ENCODE data around the gene KLHL6. TPM values are rescaled to one million over a fixed set of nuclear protein-coding genes. Genes with fewer than 3 reads are reported as not detected.
"Not testable (repeated sequence)": the region's sequence is repeated elsewhere in the genome, so short reads cannot be mapped to it uniquely, and the experiment has no call there.

KLHL6 gene
- total RNA-seq, 2 donors from 2014 or later = 6.6 to 10.2 TPM

- no peak for ATAC-seq (ENCODE audit: insufficient number of reproducible peaks, low FRiP score, low read depth)
- no peak for TF ChIP-seq CTCF (IDR thresholded peaks at IDR 0.05)
- no peak for DNase-seq (ENCODE audit: low spot score)
- H3K4me3 ChIP-seq = no peak overlapping the region
- H3K4me1 ChIP-seq (ENCODE audit: control insufficient read depth in 1 of 2, low read depth in 2 of 2) = peaks cover 7 to 8% of the 10 kb centered on the region in 2 donors
- H3K27me3 ChIP-seq (replicated peaks; ENCODE audit: insufficient read depth) = no peaks in the 10 kb centered on the region
- H3K36me3 ChIP-seq = no peaks in the 10 kb centered on the region
- H3K27ac ChIP-seq = no peak overlapping the region
- peaks cover 8% of the 10 kb centered on the region for H3K9me3 ChIP-seq
Observed at GRCh38 chr3:183443395-183444385, 111.8 kb downstream of the KLHL6 start.

- ATAC-seq (ENCODE audit: insufficient number of reproducible peaks, low FRiP score, low read depth) = no peak
- peaks cover 0 to under 1% of the 10 kb centered on the region in 2 donors for H3K4me1 ChIP-seq (ENCODE audit: control insufficient read depth in 1 of 2, low read depth in 2 of 2)
- no peak overlapping the region for H3K4me3 ChIP-seq
- peaks cover 8% of the 10 kb centered on the region for H3K9me3 ChIP-seq
- no peaks in the 10 kb centered on the region for H3K36me3 ChIP-seq
- no peak overlapping the region for H3K27ac ChIP-seq
- no peak for TF ChIP-seq CTCF (IDR thresholded peaks at IDR 0.05)
- no peak for DNase-seq (ENCODE audit: low spot score)
- H3K27me3 ChIP-seq (replicated peaks; ENCODE audit: insufficient read depth) = no peaks in the 10 kb centered on the region
Observed at GRCh38 chr3:183442994-183443393, 112.5 kb downstream of the KLHL6 start.

- not testable (repeated sequence) for DNase-seq (ENCODE audit: low spot score); H3K4me3 ChIP-seq; H3K4me1 ChIP-seq (ENCODE audit: control insufficient read depth in 1 of 2, low read depth in 2 of 2); H3K27ac ChIP-seq; ATAC-seq (ENCODE audit: insufficient number of reproducible peaks, low FRiP score, low read depth); H3K27me3 ChIP-seq (replicated peaks; ENCODE audit: insufficient read depth); H3K36me3 ChIP-seq; H3K9me3 ChIP-seq
Observed at GRCh38 chr3:183440521-183440920, 115.0 kb downstream of the KLHL6 start.

GRCh38 chr3:183439515-183439914 is 116.0 kb downstream of the KLHL6 start:
- ATAC-seq (ENCODE audit: insufficient number of reproducible peaks, low FRiP score, low read depth) = no peak
- no peaks in the 10 kb centered on the region for H3K27me3 ChIP-seq (replicated peaks; ENCODE audit: insufficient read depth)
- no peak overlapping the region for H3K27ac ChIP-seq
- no peaks in the 10 kb centered on the region for H3K36me3 ChIP-seq
- DNase-seq (ENCODE audit: low spot score) = no peak
- TF ChIP-seq CTCF (IDR thresholded peaks at IDR 0.05) = no peak
- H3K9me3 ChIP-seq = peaks cover 8% of the 10 kb centered on the region
- H3K4me1 ChIP-seq (ENCODE audit: control insufficient read depth in 1 of 2, low read depth in 2 of 2) = no peaks in the 10 kb centered on the region
- H3K4me3 ChIP-seq = no peak overlapping the region

- TF ChIP-seq CTCF (IDR thresholded peaks at IDR 0.05) = no peak
- Histone ChIP-seq H3K9me3 (peaks cover 3% of the 10 kb centered on the region), H3K36me3 (no peaks in the 10 kb centered on the region), H3K4me1 (ENCODE audit: control insufficient read depth in 1 of 2, low read depth in 2 of 2) (no peaks in the 10 kb centered on the region), H3K27me3 (replicated peaks; ENCODE audit: insufficient read depth) (no peaks in the 10 kb centered on the region), H3K4me3 (no peak overlapping the region), H3K27ac (no peak overlapping the region)
- no peak for ATAC-seq (ENCODE audit: insufficient number of reproducible peaks, low FRiP score, low read depth)
- DNase-seq (ENCODE audit: low spot score) = no peak
Observed at GRCh38 chr3:183438735-183439134, 116.8 kb downstream of the KLHL6 start.

Data from thoracic aorta (tissue), 2 donors.